ENCODE measurements around the gene MAPK7.
A peak's percentile ranks its signal among the peaks of the same experiment; 100 is the strongest.

Gene MAPK7
- 4.9 to 20.7 (median 12.4) reads per million in 18 experiments for total RNA-seq

GRCh38 chr17:19378416-19379360, at the start of gene MAPK7:
MAPK7 (plus strand) TSS chr17:19378498; CDS start chr17:19378901, 403 bp downstream.
- DNase-seq: peak; percentile 17 to 38

GRCh38 chr17:19329136-19329535, 49.2 kb upstream of the MAPK7 start:
- DNase-seq: no peak

DNA sequence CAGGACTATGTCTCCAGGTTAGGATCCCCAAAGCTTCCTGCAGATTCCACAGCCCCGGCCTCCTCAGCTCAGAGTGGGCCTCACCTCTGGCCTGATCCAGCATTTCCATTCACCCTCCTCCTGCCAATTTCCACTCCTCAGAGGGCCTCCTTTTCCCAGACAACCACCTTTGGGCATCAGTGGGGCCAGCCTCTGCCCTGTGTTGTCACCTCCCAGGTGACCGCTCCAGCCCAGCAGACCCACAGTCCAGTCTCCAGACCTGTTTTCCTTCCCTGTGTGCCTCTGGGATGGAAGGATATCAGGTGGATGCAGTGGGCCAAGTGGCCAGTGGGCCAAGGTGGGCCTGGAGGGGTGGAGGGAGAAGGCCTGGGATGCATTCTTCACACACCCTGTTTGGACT, 48.5 kb upstream of the MAPK7 start:
- no peak for DNase-seq

- DNase-seq: no peak
These were observed 48.0 kb upstream of the MAPK7 start for GRCh38 chr17:19330271-19330670.

GRCh38 chr17:19331134-19331533, 47.2 kb upstream of the MAPK7 start:
- no peak for DNase-seq

GRCh38 chr17:19331543-19332245, 46.6 kb upstream of the MAPK7 start:
- DNase-seq: no peak

DNA sequence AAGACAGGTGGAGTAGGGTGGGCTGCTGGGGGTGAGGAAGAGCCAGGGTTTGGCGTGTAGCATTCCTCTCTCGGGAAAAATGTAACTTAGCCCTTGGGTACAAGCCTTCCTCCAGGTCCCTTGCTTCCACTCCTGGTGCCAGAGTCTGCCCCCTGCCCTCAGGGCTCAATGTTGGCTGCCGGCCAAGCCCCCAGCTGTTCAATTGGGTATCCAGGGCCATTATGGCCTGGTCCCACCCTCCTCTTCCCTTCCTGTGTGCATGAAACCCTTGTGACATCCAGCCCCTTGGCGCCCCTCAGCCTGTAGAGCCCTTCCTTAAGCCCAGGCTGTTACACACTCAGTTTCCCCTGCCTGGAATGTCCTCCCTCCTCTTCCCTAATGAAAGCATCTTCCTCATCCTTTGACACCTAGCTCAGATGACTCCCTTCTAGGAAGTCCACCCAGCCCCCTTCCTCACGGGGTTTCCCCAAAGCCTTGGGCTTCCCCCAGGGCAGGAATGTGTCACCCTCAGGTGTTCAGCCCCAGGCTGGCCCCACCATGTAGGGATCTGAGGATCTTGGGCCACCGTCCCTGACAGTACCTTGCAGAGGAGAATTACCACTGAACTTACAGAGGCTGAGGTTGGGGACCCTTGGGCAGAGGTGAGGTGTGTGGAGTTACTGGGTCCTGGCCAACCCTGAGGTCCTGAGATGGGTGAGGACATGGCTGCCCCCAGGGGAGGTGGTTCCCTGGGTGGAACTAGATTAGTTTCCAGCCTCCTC, 45.7 kb upstream of the MAPK7 start:
- DNase-seq: no peak

DNA sequence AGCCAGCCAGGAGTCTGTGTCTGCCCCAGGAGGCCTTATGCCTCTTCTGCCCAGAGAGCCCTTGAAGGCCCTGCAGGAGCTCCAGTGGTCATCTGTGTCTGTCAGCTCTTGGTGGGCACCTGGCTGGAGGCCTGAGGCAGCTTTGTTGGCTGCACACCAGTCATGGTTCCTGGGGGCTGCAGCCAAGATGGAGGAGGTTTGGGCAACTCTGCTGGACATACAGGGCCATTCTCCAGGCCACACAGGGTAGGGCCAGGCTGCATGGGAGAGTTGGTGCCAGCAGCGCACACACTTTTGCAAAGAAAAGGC, 45.2 kb upstream of the MAPK7 start:
- DNase-seq: no peak

GRCh38 chr17:19333736-19334290, 44.5 kb upstream of the MAPK7 start:
- no peak for DNase-seq

GRCh38 chr17:19334331-19334730, 44.0 kb upstream of the MAPK7 start:
- DNase-seq: no peak

- DNase-seq: no peak
These were observed 42.2 kb upstream of the MAPK7 start for GRCh38 chr17:19335951-19336631.

- no peak for DNase-seq
These were observed 41.2 kb upstream of the MAPK7 start for GRCh38 chr17:19336938-19337711.

DNA sequence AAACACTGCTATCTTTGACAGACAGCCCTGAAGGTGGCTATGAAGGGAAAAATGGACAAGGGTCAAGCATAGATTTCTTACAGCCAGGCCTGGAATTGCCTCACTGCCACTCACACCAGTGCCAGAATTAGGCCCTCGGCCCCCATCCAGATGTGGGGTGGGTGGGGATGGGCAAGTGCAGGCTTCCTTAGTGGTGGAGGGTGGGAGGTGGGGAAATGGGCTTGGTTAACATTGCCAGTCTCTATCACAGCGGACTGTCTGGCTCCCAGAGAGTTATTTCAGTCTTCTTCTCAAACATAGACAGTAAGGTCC, 40.6 kb upstream of the MAPK7 start:
- DNase-seq: no peak

DNA sequence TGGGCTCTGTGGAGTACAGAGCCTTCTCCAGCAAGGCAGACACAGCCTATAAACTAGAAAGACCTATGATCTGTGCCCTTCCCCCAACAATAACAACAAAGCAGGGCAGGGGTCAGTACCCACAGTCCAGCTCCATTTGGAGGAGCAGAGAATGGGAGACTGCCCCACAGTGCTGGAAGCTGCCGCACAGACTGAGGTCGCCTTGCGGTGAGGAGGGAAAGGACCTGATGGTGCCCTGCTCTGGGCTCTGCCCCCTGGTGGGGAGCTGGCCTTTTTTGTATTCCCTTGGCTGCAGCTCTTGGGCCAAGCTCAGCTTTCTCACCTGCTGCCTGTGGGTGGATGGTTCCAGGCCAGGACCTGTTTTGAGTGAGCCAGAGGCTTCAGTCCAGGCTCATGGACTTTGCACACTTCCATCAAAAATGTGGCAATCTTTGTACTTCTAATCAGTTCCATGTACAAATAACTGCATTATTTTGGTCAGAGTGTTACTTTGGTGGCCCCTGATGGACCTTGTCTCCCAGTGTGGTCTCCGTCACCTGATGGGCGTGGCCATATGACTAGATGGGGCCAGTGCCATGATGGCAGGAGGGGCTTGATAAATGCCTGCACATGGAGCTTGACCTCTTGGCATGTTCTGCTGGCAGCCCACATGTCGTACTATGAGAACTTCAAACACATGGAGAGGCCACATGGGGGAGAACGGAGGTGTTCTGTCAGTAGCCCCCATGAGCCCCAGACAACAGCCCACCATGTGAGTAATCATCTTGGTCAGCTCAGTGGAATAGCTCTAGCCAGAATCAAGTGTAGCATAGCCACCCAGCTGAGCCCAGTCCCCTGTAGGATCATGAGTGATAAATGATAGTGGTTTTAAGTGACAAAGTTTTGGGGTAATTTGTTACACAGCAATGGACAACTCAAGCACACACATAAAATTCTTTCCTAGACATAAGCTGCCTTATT, 40.0 kb upstream of the MAPK7 start:
- peak; percentile 71 to 80 for DNase-seq

DNA sequence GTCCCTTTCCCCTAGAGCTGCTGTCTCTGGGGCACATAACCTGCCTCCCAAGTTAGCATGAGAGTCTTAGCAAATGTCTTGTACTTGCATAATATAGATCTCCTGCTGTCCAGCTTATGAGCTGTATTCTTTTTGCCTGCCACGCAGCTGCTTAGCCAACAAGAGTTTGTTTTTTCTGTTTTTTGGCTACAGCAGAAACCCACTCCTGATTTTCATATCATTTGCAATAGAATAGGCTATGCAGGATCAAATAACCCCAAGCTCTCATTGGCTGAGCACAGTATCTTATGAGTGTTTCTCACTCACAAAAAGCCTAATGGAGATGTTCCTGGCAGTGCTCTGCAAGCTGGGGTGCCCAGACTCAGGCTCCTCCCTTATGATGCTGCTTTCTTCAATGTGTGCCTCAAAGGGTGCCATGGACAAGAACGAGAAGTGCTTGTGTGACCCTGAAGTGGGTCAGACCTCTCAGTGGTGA, 38.9 kb upstream of the MAPK7 start:
- no peak for DNase-seq

DNA sequence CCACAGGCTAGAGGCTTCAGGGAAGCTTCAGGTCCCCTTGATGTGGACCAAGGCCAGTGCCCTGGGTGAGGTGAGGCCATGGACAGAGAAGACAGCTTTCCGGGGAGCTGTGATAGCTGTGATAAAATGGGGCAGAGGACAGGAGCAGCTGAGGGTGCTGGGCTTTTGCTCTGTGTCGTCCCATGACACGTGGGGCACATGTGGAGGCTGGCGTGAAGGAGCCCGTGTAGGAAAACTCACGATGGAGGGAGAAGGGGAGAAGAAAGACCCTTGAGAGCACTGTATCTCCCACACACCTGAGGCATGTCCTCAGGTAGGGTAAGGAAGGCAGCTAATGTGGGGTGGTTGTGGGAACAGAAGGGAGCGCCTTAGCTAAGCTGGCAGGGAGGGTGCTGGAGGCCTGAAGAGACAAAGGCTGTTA, 37.1 kb upstream of the MAPK7 start:
- no peak for DNase-seq

DNA sequence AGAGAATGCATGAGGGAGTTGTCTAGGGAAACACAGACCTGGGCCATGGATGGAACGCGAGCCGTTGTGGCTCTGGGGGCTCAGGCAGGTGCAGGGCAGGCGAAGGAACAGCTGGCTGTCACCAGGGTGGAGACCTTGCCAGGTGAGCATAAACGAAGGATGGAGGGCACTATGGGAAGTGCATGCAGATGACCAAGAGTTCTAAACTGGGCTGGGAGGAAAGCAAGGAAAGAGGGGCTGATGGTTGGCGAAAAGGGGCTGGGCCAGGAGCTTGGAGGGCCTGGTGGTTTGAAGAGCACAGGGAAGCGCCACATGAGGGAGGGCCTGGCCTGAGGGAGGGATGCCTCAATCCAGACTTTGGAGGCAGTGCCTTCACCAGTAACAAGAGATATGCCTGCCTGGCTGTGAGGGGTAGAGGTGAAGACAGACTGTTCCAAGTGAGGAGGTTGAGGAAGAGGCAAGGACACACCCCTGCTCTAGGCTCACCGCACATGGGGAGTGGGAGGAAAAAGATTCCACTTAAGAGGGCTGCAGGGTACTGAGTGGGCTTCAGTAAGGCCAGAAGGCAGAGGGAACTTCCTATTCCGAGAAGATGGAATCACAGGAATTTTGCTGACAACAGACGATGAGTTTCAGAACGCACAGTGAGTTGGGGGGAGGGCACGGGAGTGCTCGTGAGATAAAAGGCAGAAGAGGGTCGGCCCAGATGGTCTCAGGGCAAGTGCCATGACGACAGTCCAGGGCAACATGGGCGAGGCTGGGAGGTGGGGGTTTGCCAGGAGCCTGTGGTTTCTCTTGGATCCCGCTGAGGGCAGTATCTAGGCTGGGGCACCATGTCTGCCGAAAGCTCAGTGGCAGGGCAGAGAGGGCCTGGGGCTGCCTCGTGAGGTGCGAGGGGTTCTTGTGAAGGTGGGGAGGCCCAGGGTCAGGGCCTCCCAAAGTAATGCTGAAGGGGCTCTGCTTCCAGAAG, 36.4 kb upstream of the MAPK7 start:
- no peak for DNase-seq

DNA sequence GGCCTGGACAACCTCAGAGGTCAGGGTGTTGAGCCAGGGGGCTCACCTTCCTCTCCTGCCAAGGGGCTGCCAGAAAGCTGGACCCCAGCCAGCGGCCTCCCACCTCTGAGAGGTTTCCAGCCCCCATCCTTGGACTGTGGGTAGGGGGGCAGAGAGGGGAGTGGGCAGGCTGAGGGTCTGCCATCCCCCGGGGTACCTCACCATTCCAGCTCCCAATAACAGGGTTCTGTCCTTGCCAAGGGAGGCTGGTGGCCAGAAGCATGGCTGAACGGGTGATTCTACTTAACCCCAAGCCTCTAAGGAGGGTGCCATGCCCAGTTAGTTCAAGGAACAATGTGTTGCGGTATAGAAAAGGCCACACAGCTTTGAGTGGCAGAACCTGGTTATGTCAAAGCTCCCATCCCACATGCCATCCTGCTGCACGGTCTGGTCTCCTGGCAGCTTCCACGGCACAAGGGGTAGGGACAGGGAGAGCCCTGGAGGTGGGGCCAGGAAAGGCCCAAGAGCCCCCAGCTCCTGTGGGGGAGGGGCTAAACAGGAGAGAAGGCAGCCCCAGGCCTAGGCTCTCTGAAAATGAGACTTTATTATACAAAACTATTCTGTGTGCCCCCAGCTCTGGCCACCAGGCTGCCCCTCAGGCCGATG, 35.6 kb upstream of the MAPK7 start:
- no peak for DNase-seq

GRCh38 chr17:19343256-19343630, 35.1 kb upstream of the MAPK7 start:
- no peak for DNase-seq
